ENCODE data around the gene MAD1L1. TPM values are rescaled to one million over a fixed set of nuclear protein-coding genes. Genes with fewer than 3 reads are reported as not detected.
A peak's percentile ranks its signal among the peaks of the same experiment; 100 is the strongest.

Gene MAD1L1
- total RNA-seq, 2 experiments from 2014 or later = 40.0 to 44.7 TPM

DNA sequence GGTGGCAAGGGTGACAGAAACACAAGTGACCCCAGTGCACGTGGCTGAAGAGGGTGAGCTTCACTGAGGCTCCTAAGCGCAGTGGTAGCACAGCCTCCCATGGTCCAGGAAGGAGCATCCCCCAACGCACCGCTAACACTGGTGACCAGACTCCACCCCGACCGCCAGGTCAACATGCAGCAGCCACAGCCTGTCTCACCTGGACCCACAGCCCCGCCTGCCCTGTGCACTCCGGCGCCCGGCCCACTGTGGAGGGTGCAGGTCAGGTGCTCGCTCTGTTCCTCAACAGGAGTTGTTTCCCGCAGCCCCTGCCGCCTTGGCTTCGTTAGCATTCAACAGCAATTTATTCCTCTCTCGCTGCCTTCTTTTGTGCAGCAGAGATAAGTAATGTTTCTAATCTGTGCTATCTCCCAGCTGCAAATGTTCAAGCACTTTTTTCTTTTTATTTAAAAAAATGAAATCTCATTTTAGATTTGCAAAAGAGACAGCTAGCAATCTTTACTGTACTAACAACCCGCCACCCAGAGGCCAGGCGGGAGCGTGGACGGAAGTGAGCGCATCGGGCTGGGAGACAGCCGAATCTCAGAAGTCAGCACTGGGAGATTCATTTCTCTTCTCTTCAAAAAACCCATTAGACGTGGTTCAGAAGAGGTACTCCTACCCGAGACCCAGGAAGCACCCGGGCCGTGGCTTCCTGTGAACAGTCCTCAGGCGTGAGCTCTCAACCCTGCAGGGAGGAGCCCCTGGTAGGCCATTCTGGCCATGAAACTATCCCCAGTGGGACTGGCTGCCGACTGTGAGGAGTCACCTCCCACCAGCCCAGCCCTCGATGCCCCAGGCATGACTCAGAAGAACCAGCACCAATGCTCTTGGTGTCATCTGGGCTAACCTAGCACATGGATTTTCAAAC is 133.4 kb downstream of the MAD1L1 start:
- Mint-ChIP-seq H3K27ac (peak overlapping the region; percentile 73), H3K27me3 (no peaks in the 10 kb centered on the region), H3K4me1 (ENCODE audit: low read depth) (peaks cover 53% of the 10 kb centered on the region), H3K36me3 (ENCODE audit: low read depth) (peaks cover 2% of the 10 kb centered on the region), H3K4me3 (no peak overlapping the region), H3K9me3 (no peaks in the 10 kb centered on the region)
- TF ChIP-seq, protein P1, sequence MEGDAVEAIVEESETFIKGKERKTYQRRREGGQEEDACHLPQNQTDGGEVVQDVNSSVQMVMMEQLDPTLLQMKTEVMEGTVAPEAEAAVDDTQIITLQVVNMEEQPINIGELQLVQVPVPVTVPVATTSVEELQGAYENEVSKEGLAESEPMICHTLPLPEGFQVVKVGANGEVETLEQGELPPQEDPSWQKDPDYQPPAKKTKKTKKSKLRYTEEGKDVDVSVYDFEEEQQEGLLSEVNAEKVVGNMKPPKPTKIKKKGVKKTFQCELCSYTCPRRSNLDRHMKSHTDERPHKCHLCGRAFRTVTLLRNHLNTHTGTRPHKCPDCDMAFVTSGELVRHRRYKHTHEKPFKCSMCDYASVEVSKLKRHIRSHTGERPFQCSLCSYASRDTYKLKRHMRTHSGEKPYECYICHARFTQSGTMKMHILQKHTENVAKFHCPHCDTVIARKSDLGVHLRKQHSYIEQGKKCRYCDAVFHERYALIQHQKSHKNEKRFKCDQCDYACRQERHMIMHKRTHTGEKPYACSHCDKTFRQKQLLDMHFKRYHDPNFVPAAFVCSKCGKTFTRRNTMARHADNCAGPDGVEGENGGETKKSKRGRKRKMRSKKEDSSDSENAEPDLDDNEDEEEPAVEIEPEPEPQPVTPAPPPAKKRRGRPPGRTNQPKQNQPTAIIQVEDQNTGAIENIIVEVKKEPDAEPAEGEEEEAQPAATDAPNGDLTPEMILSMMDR (IDR thresholded peaks at IDR 0.05) = no peak
- ATAC-seq (peak; percentile 40), DNase-seq (peak; percentile 53)
- ChIA-PET CTCF (interaction anchor here (0.7 to 1.4 kb wide), 8 partner anchors 12 to 249 kb away, joined by 3 to 6 read pairs (median 3); no protein-coding TSS in a partner anchor), POLR2A (interaction anchor here (1.2 to 1.5 kb wide), 3 partner anchors 9 to 173 kb away, joined by 3 read pairs; no protein-coding TSS in a partner anchor)
- intact Hi-C loops (cut with micrococcal nuclease) = no loop called here

DNA sequence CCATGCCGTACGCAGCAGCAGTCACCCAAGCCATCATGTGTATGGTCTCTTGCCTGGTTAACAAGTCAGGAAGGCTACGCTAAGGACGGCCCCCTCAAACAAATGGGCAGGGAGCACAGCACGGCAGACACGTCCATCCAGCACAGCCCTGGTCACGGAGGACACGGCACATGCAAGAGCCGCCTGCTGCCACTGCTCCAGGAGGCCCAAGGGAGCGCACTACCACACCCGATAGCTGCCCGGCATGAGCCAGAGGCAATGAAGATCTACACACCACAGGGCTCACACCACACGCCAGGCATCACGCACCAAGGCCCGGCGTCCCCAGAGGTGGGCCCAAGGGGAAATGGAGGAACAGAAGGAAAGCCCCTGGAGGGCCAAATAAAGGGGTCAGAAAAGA is 134.2 kb downstream of the MAD1L1 start:
- DNase-seq (no peak), ATAC-seq (no peak)
- TF ChIP-seq, protein P1 (IDR thresholded peaks at IDR 0.05) = no peak
- POLR2A ChIA-PET = interaction anchor here (1.2 kb wide), 1 partner anchor 172 kb away, joined by 3 read pairs; no protein-coding TSS in a partner anchor
- H3K4me1 Mint-ChIP-seq (ENCODE audit: low read depth) = peaks cover 51% of the 10 kb centered on the region
- CTCF ChIA-PET = interaction anchor here (1.1 to 1.4 kb wide), 3 partner anchors 12 to 249 kb away, joined by 3 to 6 read pairs (median 3); no protein-coding TSS in a partner anchor
- no peak overlapping the region for H3K27ac Mint-ChIP-seq
- intact Hi-C loops (cut with micrococcal nuclease) = no loop called here
- no peaks in the 10 kb centered on the region for H3K9me3 Mint-ChIP-seq
- no peaks in the 10 kb centered on the region for H3K27me3 Mint-ChIP-seq
- H3K4me3 Mint-ChIP-seq = no peak overlapping the region
- H3K36me3 Mint-ChIP-seq (ENCODE audit: low read depth) = peaks cover 2% of the 10 kb centered on the region

DNA sequence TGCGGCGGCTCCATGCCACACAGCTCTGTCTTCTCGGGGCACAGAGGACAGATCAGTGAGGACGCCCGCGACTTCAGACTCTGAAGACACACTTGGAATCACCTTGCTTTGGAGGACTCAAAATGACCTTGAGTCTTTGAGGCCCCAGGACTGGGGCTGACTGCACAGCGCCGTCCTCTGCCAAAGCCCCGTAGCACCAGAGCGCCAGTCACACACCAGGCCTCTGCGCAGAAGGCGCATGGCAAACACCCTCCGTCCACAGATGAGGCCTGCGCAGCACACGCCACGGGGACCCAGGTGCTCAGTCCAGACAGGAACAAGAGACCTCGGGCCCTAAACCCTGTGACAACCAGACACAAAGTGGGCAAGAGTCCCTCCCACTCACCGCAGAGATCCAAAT is 134.7 kb downstream of the MAD1L1 start:
- no peaks in the 10 kb centered on the region for H3K9me3 Mint-ChIP-seq
- intact Hi-C loops (cut with micrococcal nuclease) = no loop called here
- no peaks in the 10 kb centered on the region for H3K27me3 Mint-ChIP-seq
- no peak for DNase-seq
- no peak for ATAC-seq
- H3K27ac Mint-ChIP-seq = no peak overlapping the region
- H3K36me3 Mint-ChIP-seq (ENCODE audit: low read depth) = peaks cover 2% of the 10 kb centered on the region
- CTCF ChIA-PET = interaction anchor here (1.2 kb wide), 1 partner anchor 12 kb away, joined by 3 read pairs; no protein-coding TSS in a partner anchor
- peaks cover 51% of the 10 kb centered on the region for H3K4me1 Mint-ChIP-seq (ENCODE audit: low read depth)
- POLR2A ChIA-PET = no interaction called here
- no peak overlapping the region for H3K4me3 Mint-ChIP-seq
- TF ChIP-seq, protein P1 (IDR thresholded peaks at IDR 0.05) = no peak

DNA sequence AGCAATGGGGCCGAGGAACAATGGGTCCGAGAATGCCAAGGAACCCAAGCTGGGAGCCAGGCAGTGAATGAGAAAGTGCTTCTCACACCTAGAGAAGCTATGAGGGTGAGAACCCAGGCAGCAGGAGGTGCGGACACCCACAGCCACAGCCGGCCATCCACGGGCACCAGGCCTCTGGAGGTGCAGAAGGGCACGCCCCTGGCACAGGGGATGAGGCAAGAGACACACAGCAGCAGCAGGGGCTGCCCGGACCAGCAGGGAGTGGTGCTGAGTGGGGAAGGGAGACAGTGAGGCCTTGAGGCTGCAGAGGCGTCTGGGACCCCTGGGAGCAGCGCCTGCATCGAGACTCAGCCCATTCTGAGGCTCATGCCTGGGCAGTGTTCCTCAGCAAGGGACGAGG is 135.3 kb downstream of the MAD1L1 start:
- H3K9me3 Mint-ChIP-seq = no peaks in the 10 kb centered on the region
- CTCF ChIA-PET = no interaction called here
- intact Hi-C loops (cut with micrococcal nuclease) = no loop called here

More for the DNA sequence above, 135.3 kb downstream of the MAD1L1 start:
- DNase-seq (no peak), ATAC-seq (no peak)
- Mint-ChIP-seq H3K27ac (no peak overlapping the region), H3K4me1 (ENCODE audit: low read depth) (peaks cover 49% of the 10 kb centered on the region), H3K4me3 (no peak overlapping the region), H3K27me3 (no peaks in the 10 kb centered on the region), H3K36me3 (ENCODE audit: low read depth) (peaks cover 2% of the 10 kb centered on the region)
- TF ChIP-seq, protein P1 (IDR thresholded peaks at IDR 0.05) = no peak
- POLR2A ChIA-PET = no interaction called here

All from activated CD8-positive, alpha-beta T cell treated with anti-CD3 and anti-CD28 coated beads for 36 hours (primary cell).